Activated T-cell treated with anti-CD3 and anti-CD28 coated beads for 1 hour (primary cell): ENCODE data around the gene TNS3.

Experiments
- DNase-seq: peaks from one replicate; pipeline ENCODE4 v3.0.0-alpha.2; 2020; ENCODE audit warnings: low read depth

TNS3 gene

DNA sequence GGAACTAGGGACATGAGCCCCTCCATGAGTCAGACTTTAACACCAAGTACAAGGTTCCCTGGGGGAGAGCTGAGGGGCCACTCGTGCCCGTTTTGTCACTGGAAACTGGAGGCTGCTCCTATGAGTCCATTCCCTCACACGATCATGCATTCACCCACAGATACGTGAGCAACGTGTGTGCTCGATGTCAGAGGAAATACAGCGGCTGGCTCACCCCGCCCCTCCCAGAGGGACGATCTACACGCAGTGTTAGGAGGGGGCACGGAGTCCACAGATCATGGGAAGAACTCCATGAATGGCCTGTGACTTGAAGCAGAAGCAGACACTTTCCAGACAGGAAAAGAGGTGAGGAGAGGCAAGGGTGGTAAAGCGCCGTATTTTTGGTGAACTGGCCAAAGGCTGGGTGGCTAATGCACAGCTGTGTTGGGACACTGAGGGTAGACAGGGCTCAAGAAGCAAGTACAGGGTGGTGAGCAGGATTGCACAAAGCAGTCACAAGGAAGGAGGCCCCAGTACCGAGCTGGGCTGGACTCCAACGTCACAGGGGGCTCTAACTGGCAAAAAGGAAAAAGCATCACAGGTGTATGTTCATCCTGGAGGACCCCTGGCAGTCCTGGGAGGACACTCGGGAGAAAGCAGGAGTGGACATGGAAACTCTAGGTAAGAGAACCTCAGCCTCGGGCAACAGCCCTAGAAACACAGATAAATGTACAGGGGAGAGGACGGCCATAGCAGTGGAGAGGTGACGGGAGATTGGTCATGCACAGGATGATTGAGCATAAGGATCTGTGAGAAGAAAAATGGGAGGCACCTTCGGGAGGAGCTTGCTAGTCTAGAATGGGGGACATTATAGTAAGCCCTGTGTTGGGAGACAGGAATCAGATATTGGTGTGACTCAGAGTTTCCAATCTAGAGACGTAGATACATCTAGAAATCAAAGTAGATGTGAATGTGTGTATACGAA, 41.2 kb downstream of the TNS3 start:
- DNase-seq: no peak

DNA sequence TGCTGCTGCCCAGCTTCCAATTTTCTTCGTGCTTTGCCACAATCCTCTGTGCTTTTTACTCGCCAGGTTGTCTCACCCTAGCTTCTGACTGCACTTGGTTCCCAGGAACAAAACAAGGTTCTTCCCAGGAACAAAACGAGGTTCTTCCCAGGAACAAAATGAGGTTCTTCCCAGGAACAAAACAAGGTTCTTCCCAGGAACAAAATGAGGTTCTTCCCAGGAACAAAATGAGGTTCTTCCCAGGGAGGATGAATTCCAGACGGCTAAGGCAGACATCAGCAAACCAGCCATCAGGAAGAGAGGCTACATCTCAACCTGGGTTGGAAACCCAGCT, 41.9 kb downstream of the TNS3 start:
- DNase-seq: no peak

DNA sequence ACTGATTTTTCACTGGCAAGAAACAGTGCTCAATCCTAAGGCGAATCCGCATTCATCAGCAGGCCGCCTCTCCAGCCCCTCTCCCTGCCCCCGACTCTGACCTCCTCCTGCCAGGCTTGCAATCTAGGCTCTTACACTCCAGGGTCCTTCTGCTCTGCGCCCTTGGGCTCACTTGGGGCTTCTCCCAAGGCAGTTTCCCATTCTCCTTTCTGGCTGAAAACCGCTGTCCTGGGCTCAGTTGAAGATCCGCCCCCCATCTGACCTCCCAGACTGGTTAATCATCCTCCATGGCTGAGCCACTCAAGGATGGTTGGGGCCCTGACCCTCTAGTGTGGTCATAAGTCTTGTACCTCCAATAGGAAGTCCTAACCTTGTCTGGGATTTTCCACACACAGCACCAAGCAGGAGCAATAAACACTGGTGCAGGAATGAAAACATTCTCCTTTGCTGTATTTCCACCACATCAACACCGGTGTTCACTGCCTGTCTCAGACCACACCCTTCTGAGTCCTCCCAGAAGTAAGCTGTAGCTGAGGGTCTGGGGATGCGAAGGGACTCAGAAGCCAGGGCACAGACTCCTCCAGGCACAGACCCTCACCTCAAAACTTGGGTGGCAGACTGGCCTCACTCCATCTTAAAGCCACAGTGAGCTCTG, 42.4 kb downstream of the TNS3 start:
- DNase-seq: no peak

DNA sequence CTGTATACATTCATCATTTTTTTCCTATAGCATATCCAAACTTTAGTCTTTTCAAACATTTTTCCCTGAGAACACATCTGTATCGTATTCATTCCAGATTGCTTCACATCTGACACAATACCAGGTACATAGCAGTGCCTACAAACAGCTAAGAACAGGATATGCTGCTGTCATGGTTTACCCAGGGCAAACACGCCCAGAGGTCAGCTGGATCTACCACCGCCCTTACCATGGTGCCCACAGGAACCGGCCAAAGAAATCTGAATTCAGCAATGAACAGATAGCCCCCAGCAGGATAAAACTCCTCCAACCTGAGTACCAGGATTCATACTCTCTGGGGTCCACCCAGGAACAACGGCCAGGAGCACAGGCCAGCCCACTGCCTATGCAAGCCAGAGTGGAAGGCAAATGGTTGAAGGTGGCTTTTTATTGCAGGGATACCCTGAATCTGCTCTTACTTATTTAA, 43.0 kb downstream of the TNS3 start:
- no peak for DNase-seq

DNA sequence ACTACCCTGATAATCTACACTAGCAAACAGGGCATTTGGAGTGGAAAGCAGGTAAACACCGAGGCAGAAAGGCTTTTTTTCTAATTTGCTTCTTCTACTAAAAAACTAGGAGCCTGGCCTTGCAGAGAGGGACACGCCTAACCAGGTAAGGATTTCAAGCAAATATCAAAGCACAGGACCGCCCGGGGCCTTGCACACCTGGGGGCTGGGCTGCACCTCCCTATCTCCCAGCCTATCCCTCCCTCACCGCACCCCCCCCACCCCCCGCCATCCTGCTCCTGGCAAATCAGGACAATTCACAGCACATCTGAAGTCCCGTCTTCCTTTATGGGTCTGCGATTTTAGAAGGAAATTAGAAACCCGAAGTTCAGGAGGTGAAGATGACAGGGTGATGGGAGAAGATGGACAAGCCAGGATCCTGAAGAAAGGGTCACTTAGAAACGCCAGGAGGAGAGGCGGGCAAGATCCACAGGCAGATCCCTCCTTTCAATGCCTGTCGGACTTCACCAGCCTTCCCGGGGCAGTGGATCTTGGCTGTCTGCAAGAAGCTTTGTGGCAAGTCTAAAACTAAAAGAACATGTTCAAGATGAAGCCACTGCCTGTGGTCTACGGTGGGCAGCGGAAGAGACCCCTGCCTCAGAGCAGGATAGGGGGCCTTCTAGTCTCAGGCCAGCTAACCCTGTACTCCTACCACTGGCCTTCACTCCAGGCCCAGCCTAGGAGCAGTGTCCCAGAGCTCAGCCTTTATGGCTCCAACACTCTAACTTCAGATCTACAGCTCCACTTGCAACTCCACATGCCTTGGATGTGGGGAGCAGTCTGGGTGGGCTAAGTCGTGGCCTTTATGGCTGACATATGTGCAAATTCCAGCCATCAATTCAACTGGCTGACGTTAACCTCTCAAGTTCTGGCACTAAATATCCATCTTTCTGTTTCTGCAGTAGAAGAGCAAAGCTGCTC, 43.9 kb downstream of the TNS3 start:
- no peak for DNase-seq

DNA sequence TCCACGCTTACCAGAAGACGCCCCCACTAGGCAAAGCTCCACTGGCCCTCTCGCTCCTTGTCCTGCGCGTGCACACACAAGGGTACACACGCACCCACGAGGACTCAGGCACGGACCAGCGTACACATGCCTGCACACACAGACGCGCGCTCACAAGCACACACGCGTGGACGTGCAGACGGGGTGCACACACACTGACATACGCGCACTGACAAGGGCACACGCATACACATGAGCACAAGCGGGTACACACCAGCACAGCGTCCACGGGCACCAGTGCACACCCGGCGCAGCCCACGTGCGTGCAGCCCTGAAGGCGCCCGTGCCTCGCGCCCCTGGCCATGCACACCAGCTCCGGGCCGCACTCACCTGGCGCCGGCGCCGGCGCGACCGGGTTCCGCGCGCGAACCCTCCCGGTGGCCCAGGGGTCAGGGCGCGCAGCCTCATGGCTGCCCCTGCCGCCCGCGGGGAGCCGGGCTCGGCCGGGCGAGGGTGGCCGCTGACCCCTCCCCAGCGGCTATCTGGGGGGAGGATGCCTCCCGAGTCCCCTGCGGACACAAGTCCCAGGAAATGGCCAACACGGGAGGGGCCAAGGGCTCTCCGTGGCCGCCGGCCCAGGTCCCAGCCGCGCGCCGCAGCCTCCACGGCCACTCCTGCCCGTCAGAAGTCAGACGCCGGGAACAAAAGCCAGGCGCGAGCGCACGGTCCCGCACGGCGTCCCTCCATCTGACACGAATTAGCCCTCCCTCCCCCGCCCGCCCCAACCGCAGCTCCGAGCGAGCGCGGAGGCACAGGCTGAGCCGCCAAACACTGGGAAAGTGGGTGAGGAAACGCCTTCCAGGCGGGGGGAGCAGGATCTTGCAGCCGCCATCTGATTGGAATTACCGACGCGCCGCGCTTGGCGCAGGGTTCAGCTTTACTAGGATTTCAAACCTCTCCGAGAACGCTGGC, 45.0 kb downstream of the TNS3 start:
- no peak for DNase-seq

DNA sequence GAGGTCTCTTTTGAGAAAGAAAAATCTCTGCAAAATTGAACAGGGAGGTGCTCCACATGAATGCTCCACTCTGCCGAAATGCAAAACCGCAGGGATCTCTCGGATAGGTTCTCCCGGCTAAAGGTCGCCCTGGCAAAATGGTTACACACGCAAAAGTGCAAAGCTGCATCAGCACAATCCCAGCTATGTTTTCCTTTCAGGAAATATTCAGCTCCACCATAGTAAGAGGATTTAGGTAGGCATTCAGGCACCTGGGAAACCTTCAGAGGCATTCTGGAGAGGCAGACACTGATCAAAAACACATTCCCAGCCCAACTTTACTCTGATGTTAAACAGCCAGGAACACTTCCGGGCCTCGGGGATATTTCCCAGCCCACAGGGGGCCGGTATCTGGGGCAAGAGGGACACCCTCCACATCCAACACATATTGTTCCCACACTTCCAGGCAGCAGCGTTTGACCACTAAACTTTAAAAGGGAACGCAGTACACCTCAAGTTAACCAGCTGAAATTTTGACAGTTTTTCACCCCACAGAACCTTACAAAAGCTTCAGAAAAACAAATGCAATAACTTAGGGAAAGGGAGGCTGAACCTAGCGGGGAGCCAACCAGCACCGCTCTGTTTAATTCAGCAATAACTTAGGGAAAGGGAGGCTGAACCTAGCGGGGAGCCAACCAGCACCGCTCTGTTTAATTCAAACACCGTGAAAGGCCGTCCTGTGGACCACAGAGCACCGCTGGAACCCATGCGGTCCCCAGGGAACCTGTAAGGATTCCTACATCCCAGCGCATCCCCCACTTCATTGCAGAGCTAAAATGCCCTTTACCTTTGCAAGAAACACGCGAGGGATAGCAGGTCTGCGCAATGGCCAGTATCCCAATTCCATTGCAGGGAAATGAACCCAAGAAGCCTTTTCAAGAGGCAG, 45.9 kb downstream of the TNS3 start:
- no peak for DNase-seq

DNA sequence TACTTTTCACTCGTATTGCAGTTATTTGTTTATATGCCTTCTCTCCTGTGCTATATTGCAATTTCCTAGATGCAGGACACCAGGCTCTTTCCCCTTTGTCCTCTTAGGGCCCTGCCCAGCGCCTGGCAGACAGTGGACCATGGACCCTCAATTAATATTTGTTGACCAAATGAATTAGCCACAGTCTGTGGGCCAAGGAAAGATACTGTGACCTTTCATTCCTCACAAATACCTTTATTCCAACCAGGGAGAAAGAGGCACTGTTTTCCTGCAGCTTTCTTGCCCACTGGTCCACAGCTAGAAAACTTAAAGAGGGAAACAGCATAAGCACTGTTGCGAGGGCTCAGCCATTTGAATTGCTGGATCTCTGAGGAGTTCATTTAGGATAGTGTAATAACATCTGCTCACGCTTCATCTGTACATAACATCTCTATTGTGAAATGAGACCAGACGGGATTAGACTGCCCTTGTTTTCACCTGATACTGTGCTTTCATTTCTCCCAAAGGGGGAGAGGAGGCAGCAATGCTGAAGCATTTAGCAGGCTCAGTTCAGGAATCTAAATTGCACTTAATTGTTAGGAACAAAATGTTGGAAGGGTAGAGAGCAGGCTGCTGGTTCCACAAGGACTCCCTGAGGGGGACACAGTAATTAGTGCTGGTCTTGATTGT, 46.7 kb downstream of the TNS3 start:
- no peak for DNase-seq

DNA sequence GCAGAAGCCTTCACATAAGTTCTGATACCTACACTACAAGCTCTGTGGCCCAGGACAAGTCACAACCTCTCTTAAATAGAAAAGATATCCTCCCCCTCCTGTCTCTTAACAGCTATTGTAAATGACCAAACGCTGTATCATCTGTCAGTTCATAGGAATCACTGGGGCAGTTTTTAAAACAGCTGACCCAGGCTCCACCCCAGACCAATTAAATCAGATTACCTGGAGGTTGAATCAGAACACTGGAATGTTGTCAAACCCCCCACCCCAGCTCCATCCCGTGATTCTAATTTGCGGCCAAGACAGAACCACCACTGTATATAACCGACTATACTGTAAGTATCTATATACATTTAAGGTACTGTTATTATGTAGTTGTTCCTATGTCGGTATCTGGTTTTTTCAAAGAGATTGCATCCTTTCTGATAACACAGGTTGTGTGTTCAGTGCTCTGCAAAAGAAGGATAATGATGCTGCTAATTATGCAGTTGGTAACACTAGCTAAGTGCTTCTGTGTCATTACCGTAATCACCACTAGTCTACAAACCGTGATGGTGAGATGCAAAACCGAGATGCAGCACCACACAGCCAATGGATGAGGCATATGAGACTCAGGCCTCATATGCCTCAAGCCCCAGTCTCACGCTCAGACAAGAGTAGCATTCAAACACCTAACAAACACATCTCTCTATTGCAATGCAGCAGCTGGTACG, 47.4 kb downstream of the TNS3 start:
- DNase-seq: no peak

DNA sequence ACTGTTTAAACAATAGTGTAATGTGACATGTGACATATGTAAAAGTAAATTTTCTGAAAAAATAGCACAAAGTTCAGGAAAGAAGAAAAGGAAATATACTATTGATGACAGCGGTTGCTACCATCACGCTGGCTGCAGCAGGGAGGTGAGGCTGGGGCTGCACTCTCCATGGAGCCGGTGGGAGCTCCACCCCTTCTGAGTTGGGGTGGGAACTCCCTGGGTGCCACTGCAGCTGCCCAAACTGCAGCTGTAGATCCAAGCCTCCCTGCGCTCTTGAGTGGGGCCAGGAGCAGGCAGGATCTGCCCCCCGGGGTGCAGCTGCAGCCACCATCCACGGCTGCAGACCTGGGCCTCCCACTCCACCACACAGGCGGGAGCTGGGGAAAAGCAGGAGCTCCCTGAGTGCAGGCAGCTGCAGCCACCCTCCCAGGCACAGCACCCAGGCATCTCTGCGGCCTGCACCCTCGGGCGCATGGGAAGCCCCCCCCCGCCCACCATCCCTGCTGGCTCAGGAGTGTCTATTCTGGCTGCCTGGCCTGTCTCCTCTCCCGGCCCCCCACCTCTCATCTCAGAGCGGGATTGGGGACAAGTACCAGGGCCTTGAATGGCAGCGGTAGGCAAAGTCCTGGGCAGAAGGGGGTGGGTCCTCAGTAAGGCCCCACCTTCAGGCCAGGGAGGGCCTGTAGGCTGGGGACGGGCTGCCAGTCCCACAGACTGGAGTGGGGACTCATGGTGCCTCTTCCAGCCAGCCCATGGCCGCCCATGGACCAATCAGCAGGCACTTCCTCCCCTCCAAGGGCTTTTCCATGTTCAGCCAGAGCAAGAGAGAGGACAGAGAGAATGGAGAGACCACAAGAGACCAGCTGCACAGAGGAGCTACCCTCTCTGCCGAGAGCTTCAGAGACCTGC, 50.1 kb downstream of the TNS3 start:
- no peak for DNase-seq

DNA sequence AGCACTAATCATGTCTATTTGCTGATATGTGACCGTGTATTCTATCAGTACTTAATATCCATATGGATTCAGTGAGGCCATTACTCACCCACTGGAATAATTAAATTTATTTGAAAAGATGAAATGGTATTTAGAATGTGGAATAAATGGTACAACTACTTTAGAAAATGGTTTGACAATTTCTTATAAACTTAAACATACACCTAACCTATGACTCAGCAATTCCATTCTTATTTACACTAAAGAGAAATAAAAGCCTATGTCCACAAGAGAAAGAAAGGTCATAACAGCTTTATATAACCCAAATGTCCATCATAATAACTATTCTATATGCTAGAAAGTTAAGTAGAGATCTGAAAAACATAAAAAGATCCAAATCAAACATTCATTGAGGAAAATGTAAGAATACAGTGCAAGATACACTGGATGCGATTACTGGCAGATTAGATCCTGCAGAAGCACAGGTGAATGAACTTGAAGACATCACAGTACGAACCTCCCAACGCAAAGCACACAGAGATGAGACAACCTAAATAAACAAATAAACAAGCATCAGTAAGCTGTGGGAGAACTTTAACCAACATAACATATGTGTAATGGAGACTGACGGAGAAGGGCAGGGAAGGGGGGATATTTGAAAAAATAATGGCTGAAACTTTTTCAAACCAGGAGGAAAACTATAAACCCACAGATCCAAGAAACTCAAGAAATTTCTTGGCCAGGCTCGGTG, 51.9 kb downstream of the TNS3 start:
- no peak for DNase-seq

DNA sequence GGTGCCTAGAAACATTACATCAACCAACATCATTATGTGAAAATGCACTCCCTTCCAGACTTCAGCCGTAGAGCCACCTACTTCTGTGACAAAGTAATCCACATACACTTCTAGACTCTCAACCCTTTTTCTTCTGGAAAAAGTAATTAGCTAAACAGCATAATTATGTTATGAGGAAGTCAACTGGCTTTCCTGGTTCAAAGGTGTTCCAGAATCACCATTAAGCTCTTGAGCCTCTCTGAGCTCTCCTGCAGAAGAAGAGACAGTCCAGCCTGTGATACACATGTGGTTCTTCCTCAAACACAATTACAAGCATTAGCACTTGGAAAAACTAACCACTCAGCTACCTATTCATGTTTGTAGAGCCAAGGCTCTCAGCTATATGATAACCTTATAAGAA, 52.5 kb downstream of the TNS3 start:
- no peak for DNase-seq

DNA sequence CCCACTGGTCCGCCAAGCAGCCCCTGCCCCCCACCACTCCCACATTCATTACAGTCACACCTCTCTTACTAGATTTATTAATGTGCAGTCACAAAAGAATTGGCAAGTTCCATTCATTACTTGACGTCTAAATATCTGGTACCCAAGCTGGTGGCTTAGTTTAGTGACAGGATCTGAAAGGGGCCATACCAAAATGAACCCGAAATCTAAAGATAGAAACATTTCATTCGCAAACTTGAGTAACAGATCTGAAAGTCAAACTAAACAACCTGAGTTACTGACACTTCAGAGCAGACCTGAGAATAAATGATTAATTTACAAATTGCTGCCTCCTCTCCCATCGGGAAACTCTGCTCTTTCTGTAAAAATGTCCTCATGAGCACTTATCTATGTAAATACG, 53.4 kb downstream of the TNS3 start:
- no peak for DNase-seq

DNA sequence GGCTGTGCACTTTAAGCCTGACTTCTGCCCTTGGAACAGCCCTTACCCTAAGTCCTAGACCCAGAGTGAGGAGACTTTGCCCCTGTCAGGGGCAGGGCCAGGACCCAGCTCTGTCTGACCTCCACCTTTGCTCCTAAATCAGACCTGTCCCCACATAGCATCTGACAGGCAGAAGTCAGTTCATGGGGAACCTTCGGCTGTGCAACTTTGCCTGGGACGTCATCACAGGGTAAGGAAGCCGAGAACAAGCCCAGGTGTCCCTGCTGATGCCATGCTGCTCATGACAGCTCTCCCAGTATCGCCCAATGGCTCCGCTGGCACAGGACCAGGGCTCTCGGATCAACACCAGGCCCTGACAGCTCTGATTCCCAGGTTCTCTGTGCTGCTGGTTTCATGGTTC, 55.4 kb downstream of the TNS3 start:
- no peak for DNase-seq

DNA sequence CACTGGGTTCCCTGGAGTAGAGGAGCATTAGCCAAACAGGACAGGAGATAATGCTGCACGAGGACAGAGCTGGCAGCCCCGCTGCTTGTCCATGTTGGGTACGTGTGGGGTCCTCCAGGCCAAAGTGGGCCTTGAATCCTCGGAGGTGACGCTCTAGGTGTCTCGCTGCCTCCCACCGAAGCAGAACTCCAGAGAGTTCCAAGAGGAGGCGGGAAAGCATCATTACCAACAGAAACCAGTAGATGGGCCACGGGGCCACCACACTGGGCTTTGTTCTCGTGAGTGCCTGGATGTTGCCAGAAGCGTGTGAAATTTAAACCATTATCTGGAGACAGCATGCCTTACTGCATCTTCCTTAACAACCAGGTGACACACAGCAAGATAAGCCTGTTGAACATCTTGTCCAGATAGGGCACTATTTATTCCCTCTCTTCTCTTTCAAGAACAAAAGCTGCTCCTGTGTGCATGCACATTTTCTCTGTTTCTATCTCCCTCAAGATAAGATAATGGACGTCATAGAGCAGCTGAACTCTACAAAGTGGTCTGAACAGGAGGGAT, 56.8 kb downstream of the TNS3 start:
- DNase-seq: no peak

DNA sequence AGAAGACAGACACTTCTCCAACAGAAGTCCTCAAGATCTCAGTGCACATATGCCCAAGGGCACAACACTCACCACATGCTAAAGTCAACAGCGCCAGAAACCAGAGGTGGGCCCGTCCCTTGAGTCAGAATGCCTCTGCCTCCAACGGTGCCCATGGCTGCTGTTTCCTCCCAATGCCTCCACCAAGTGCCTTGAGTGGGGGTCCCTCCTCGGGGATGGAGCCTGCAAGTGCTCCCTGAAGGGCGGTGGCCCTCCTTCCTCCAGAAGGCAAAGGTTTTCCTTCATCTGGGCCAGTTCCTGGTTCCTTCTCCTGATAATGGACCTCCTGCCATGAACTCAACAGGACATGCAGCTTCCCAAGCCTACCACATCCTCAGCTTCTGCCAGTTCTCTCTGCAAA, 58.5 kb downstream of the TNS3 start:
- DNase-seq: no peak
